Testis (tissue), 2 donors: ENCODE results near the gene NAP1L4.

Experiments used
- CTCF ChIP-seq, 3 experiments: fragments of 450-650 bp in 2 of 3; fragments of 200-600 bp in 1 of 3; sonication (generic) in 1 of 3; IDR thresholded peaks; one replicate each; pipeline ENCODE4 v1.5.1; 2016 to 2019; ENCODE audit warnings: antibody characterized with exemption in 3 of 3, mild to moderate bottlenecking in 2 of 3, moderate library complexity in 1 of 3
- POLR2A ChIP-seq: fragments of 450-650 bp; IDR thresholded peaks from one replicate; pipeline ENCODE4 v1.6.1; 2017; ENCODE audit warnings: antibody characterized with exemption, mild to moderate bottlenecking, moderate library complexity

DNA sequence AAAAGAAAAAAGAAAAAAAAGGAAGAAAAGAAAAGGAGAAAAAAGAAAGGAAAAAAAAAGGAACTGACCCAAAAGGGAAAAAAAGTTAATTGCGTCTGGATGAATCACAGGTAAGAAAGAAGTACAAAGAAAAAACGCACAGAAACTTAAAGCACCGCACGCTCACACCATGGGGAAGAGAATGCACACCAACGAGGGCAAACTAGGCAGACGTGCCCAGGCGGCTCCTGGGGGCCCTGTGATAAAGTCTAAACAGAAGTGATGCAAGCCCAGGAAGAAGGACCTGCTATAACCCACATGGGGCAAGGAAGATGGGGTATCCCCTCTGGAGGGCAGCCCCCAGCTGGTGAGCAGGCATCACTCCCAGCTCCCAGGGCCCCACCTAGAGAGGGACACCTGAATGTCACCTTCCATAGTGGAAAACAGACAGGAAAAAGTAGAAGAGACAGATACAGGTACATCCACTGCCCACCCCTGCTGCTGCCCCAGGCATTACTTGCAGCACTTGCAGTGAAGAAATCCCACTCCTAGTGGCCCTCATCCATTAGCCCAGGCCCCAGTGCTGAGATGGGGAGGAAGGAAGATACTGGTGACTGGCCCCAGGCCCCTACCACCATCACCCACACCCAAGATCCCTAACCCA, 28.9 kb downstream of the NAP1L4 start:
- TF ChIP-seq CTCF (IDR thresholded peaks at IDR 0.05) (no peak), POLR2A (no peak)
